Peyer's patch (tissue), 4 donors: ENCODE data around the gene CLASP1. TPM values are rescaled to one million over a fixed set of nuclear protein-coding genes. Genes with fewer than 3 reads are reported as not detected.
"Not testable (repeated sequence)": the region's sequence is repeated elsewhere in the genome, so short reads cannot be mapped to it uniquely, and the experiment has no call there.

Experiments used
- DNase-seq, 3 donors: peaks; one replicate each; pipeline ENCODE4 v3.0.0-alpha.2; 2017 to 2019
- H3K27ac ChIP-seq, 4 donors: fragments of 200-600 bp; sonication (generic); one replicate each; pipeline ENCODE4 v1.5.1; 2016 to 2019
- H3K27me3 ChIP-seq, 2 donors: fragments of 200-600 bp; sonication (generic); one replicate each; pipeline ENCODE4 v1.5.1; 2019
- H3K36me3 ChIP-seq, 3 donors: fragments of 200-600 bp; sonication (generic); one replicate each; pipeline ENCODE4 v1.5.1; 2016 to 2019
- H3K4me1 ChIP-seq, 4 donors: fragments of 200-600 bp; sonication (generic); one replicate each; pipeline ENCODE4 v1.5.1; 2016 to 2019
- H3K4me3 ChIP-seq, 4 donors: fragments of 200-600 bp; sonication (generic); 1 replicate in 3 of 4; 2 replicates in 1 of 4; pipeline ENCODE4 v1.5.1; 2016 to 2019; ENCODE audit warnings: mild to moderate bottlenecking in 1 of 4
- H3K9me3 ChIP-seq, 4 donors: fragments of 200-600 bp; sonication (generic); one replicate each; pipeline ENCODE4 v1.5.1; 2016 to 2019; ENCODE audit warnings: mild to moderate bottlenecking in 1 of 4
- POLR2A ChIP-seq, 2 donors: fragments of 450-650 bp; IDR thresholded peaks; one replicate each; pipeline ENCODE4 v1.5.1; 2017; ENCODE audit warnings: antibody characterized with exemption in 2 of 2, mild to moderate bottlenecking in 2 of 2, moderate library complexity in 2 of 2
- total RNA-seq, 4 donors: library from RNA; depleted of rRNA; stranded (reverse); fragments of >200 nt; gene quantifications; one replicate each; pipeline ENCODE4 v1.1.0, GENCODE V29; 2016
- TF ChIP-seq, protein P1 (sequence below), 6 experiments: fragments of 450-650 bp in 4 of 6; fragments of 200-600 bp in 2 of 6; sonication (generic) in 1 of 6; IDR thresholded peaks; one replicate each; pipeline ENCODE4 v1.5.1; 2017 to 2019; ENCODE audit warnings: antibody characterized with exemption in 6 of 6, mild to moderate bottlenecking in 3 of 6, moderate library complexity in 1 of 6

Gene CLASP1
- total RNA-seq, 4 donors from 2014 or later: 30.5 to 130 (median 73.7) TPM

DNA sequence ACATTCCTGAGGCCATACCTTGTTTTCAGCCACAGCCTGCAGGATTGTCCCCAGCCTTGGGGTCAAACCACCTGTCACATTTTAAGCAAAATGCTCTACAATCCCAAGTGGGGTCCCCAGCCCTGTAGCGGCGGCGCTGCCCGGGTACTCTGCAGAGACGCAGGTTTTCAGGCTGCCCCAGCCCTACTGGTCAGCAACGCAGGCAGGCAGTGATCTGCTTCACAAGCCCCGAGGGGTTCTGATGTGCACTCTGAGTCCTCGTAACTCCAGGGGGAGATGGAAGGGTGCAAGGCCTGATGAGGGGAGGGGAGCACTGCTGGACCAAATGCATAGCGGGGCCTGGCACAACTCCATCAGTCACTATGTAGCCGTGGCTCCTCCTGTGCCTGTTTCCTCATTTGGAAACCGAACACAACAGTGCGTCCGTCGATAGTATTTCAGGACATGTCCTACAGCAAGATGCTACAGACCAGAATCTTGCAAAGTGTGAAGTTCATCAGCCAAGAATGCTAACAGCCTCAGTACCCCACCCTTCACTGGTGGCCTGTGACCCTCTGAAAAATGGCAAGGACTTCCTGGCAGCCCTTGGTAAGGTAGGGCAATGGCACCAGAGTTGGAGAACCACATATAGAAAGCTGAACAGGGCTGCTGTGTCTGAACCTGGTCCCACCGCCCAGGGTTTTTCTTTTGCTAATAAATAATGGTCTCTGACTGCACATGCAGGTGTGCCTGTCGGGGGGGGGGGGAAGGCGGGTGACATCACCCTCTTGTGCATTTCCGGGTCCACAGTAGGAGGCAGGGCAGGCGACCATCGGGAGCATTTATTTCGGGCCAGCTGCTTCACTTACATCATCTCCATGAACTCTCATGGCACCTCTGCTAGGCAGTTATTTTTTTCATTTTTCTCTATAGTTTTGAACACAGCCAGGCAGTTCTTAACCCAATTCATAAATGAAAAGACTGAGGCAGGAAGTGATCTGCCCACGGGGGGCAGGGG, 313.7 kb downstream of the CLASP1 start:
- H3K9me3 ChIP-seq: no peaks in the 10 kb centered on the region
- no peak overlapping the region for H3K27ac ChIP-seq
- TF ChIP-seq POLR2A (IDR thresholded peaks at IDR 0.05): no peak
- TF ChIP-seq, protein P1, sequence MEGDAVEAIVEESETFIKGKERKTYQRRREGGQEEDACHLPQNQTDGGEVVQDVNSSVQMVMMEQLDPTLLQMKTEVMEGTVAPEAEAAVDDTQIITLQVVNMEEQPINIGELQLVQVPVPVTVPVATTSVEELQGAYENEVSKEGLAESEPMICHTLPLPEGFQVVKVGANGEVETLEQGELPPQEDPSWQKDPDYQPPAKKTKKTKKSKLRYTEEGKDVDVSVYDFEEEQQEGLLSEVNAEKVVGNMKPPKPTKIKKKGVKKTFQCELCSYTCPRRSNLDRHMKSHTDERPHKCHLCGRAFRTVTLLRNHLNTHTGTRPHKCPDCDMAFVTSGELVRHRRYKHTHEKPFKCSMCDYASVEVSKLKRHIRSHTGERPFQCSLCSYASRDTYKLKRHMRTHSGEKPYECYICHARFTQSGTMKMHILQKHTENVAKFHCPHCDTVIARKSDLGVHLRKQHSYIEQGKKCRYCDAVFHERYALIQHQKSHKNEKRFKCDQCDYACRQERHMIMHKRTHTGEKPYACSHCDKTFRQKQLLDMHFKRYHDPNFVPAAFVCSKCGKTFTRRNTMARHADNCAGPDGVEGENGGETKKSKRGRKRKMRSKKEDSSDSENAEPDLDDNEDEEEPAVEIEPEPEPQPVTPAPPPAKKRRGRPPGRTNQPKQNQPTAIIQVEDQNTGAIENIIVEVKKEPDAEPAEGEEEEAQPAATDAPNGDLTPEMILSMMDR (IDR thresholded peaks at IDR 0.05): no peak
- peaks cover 0 to 8% (median 0%) of the 10 kb centered on the region in 4 donors for H3K4me1 ChIP-seq
- peaks cover 0 to 23% (median 0%) of the 10 kb centered on the region in 3 donors for H3K36me3 ChIP-seq
- DNase-seq: peak in 2 of 3 donors; percentile 44 to 64
- H3K4me3 ChIP-seq: no peak overlapping the region
- no peaks in the 10 kb centered on the region for H3K27me3 ChIP-seq

GRCh38 chr2:121334581-121335293, 314.5 kb downstream of the CLASP1 start:
- Histone ChIP-seq H3K27ac (no peak overlapping the region), H3K4me3 (no peak overlapping the region), H3K4me1 (peaks cover 0 to 8% (median 0%) of the 10 kb centered on the region in 4 donors), H3K9me3 (no peaks in the 10 kb centered on the region), H3K36me3 (peaks cover 0 to 15% (median 0%) of the 10 kb centered on the region in 3 donors), H3K27me3 (no peaks in the 10 kb centered on the region)
- TF ChIP-seq, protein P1 (IDR thresholded peaks at IDR 0.05): no peak
- TF ChIP-seq POLR2A (IDR thresholded peaks at IDR 0.05): no peak
- DNase-seq: no peak

DNA sequence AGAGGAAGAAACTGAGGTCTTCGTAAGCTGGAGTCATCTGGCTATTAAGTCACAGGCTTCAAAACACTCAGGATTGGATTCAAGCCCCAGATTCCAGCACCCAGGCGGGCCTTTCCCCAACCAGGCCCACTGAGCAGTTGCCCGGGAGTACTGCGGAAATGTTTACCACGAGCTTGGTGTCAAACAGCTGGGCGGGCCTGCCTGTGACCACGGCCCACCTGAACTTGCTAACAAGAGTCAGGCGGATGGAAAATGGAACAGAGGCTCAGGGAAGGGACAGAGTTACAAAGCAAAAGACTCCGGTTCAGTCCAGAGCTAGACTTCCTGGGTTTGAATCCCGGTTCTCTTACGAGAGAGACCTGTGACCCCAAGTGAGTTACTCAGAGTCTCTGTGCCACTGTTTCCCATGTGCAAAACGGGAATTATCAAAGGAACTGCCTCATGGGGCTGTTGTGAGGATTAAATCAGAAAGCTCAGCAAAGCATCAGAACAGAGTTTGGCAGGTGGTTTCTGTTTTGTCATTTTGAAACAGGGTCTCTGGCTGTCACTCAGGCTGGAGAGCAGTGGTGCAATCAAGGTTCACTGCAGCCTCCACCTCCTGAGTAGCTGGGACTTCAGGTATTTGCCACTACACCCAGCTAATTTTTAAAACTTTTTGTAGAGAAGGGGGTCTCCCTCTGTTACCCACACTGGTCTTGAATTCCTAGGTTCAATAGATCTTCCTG, 315.3 kb downstream of the CLASP1 start:
- H3K4me3 ChIP-seq: no peak overlapping the region
- TF ChIP-seq, protein P1 (IDR thresholded peaks at IDR 0.05): no peak
- no peak for TF ChIP-seq POLR2A (IDR thresholded peaks at IDR 0.05)
- H3K9me3 ChIP-seq: no peaks in the 10 kb centered on the region
- DNase-seq: peak in 1 of 3 donors; percentile 38
- H3K27me3 ChIP-seq: no peaks in the 10 kb centered on the region
- H3K36me3 ChIP-seq: peaks cover 0 to 8% (median 0%) of the 10 kb centered on the region in 3 donors
- H3K27ac ChIP-seq: no peak overlapping the region
- H3K4me1 ChIP-seq: peaks cover 0 to 8% (median 0%) of the 10 kb centered on the region in 4 donors

DNA sequence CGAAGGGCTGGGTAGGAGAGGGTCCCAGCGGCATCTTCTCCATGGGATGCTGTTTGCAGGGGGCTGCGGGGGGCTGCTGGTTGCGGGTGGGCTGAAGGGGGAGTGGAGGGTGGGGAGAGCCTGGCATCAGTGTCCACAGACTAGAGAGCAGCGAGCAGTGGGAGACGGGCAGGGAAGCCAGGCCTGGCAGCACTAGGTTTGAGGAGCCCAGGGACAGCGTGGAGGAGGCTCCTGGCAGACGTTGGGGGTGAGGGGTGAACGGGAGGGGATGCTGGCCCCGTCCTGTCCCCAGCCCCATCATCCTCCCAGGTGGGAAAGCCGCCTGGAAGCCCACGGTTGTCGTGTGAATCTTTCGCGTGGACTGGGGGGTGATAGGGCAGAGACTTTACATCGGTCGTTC, 316.0 kb downstream of the CLASP1 start:
- Histone ChIP-seq H3K27me3 (no peaks in the 10 kb centered on the region), H3K27ac (no peak overlapping the region), H3K36me3 (peaks cover 0 to 2% (median 0%) of the 10 kb centered on the region in 3 donors), H3K9me3 (no peaks in the 10 kb centered on the region), H3K4me3 (no peak overlapping the region), H3K4me1 (peaks cover 0 to 8% (median 0%) of the 10 kb centered on the region in 4 donors)
- TF ChIP-seq, protein P1 (IDR thresholded peaks at IDR 0.05): no peak
- TF ChIP-seq POLR2A (IDR thresholded peaks at IDR 0.05): no peak
- peak in 1 of 3 donors; percentile 39 for DNase-seq

GRCh38 chr2:121331324-121331723, 317.9 kb downstream of the CLASP1 start:
- not testable (repeated sequence) for H3K36me3 ChIP-seq, H3K27me3 ChIP-seq, H3K4me3 ChIP-seq, H3K9me3 ChIP-seq, H3K27ac ChIP-seq, H3K4me1 ChIP-seq
- DNase-seq: peak in 1 of 3 donors; percentile 13
